Transverse colon (tissue), 3 donors: ENCODE data around the gene FNDC5.

Experiments
- CTCF ChIP-seq, 5 experiments: fragments of 200-600 bp in 3 of 5; fragments of 450-650 bp in 2 of 5; sonication (generic) in 3 of 5; IDR thresholded peaks; 1 replicate in 2 of 5; 2 replicates in 3 of 5; pipeline ENCODE4 v1.5.1; 2016 to 2017; ENCODE audit warnings: antibody characterized with exemption in 5 of 5, inconsistent platforms in 3 of 5, mild to moderate bottlenecking in 2 of 5, moderate library complexity in 1 of 5
- EP300 ChIP-seq: sonication (generic); formaldehyde crosslinking; IDR thresholded peaks from one replicate; pipeline ENCODE4 v1.6.1; 2017; ENCODE audit warnings: antibody characterized with exemption, low read depth
- POLR2A ChIP-seq: fragments of 450-650 bp; IDR thresholded peaks from one replicate; pipeline ENCODE4 v1.6.1; 2016; ENCODE audit warnings: antibody characterized with exemption, mild to moderate bottlenecking, moderate library complexity

DNA sequence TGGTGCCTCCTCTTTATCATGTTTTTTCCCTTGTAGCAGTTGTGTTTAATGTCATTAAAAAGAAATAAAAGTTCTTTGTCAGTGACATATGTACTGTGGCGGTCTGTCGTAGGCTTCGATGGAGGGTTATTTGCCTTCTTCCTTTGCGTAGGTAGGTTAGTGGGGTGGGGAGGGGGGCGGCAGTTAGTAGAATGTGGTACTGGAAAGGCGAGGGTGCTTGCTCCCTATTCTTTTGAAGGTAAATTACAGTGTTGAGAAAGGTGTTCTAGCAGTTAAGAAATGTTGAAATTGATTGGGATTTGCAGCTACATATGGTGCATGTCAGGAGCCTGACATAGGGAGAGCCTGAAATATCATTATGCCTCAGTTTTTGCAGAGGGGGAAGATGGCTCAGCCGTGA, 11.9 kb downstream of the FNDC5 start:
- TF ChIP-seq CTCF (IDR thresholded peaks at IDR 0.05) (no peak), POLR2A (no peak), EP300 (no peak)
